ENCODE data around the gene RAB40C. TPM values are rescaled to one million over a fixed set of nuclear protein-coding genes. Genes with fewer than 3 reads are reported as not detected.

Gene RAB40C
- total and polyA plus RNA-seq, 2 donors = 20.1 to 43.3 TPM

DNA sequence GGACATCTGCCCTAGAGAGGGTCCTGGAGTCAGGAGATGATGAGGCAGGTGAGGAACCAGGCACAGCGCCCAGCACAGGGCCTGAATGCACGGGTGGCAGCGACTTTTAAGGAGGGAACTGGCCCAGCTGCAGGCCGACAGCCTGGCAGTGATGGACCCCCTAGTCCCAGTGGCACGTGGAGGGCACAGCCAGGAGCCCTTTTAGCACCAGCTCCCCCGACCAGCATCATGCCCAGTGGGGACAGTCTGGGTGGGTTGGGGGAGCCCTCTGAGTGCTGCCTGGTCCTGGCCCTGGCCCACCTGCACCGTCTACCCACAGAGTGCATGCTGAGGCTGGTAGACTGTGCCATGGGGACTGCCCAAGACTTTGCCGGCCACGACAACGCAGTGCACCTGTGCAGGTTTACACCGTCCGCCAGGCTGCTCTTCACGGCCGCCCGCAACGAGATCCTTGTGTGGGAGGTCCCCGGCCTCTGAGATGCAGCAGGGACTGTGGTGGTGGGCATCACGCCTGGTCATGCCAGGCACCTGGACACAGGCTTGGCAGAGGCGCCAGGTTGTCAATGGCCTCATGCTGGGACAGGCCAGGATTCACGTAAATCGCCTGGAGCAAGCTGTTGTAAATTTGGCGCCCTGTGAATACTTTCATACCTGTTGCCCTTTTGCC lies 77.4 kb downstream of the RAB40C start:
- Histone ChIP-seq H3K27ac (ENCODE audit: low read depth in 1 of 2, low read length in 1 of 2) (peak overlapping the region; percentile 36 to 68), H3K9me3 (ENCODE audit: control insufficient read depth in 2 of 2, insufficient read depth in 1 of 2, low read length in 1 of 2) (no peaks in the 10 kb centered on the region), H3K4me1 (ENCODE audit: control insufficient read depth in 2 of 2, insufficient read depth in 2 of 2, low read length in 2 of 2) (peaks cover 8 to 12% of the 10 kb centered on the region in 2 donors), H3K36me3 (ENCODE audit: control insufficient read depth in 2 of 2, insufficient read depth in 2 of 2, low read length in 1 of 2) (peaks cover 37% of the 10 kb centered on the region in 2 donors), H3K4me3 (ENCODE audit: low read length in 2 of 2) (peak overlapping the region; percentile 72 to 91), H3K27me3 (ENCODE audit: control insufficient read depth in 2 of 2, insufficient read depth in 1 of 2, low read length in 1 of 2) (no peaks in the 10 kb centered on the region)
- no peak for DNase-seq (ENCODE audit: low read depth in 6 of 9, low spot score in 9 of 9)
- 92% methylated on average over 22 of the region's 22 CpGs for WGBS

DNA sequence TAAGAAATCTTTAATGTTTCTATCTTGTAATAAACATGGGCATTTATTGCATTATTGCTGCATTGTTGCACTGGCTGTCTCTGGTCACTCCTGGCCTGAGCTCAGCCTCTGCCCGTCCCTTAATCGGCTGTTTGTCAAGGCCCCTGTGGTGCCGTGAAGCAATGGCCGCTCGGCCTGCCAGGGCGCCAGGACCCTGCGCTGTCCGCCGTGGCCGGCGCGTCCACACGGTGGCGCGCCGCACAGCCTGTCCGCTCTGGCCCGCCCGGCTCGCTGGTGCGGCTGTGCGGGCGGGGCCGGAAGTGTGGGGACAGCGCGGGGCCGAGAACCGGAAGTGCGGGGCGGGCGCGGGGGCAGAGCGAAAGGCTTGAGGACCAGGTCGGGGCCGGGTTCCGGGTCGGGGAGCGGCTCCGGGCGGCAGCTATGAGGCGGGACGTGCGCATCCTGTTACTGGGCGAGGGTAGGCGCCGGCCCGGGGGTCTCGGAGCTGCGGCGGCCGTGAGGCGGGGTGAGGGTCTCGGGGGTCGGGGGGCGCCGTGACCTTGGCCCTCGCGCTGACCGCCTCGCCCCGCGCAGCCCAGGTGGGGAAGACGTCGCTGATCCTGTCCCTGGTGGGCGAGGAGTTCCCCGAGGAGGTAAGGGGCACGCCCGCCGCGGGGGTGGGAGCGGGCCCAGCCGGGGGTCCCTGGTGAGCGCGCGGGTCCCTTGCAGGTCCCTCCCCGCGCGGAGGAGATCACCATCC lies 78.1 kb downstream of the RAB40C start, which contains the start of gene RHOT2:
TSS of gene RHOT2 (plus strand) at position 353 of the 739 bp plus-strand sequence. CDS start at position 421, 68 bp downstream.
- peak in 7 of 9 donors; percentile 67 to 91 (median 81) for DNase-seq (ENCODE audit: low read depth in 6 of 9, low spot score in 9 of 9)
- Histone ChIP-seq H3K4me3 (ENCODE audit: low read length in 2 of 2) (peak within 1 kb of the TSS; percentile 72 to 91), H3K27me3 (ENCODE audit: control insufficient read depth in 2 of 2, insufficient read depth in 1 of 2, low read length in 1 of 2) (no peaks in the 10 kb centered on the region), H3K36me3 (ENCODE audit: control insufficient read depth in 2 of 2, insufficient read depth in 2 of 2, low read length in 1 of 2) (peaks cover 39% of the 10 kb centered on the region in 2 donors), H3K4me1 (ENCODE audit: control insufficient read depth in 2 of 2, insufficient read depth in 2 of 2, low read length in 2 of 2) (peaks cover 8 to 12% of the 10 kb centered on the region in 2 donors), H3K9me3 (ENCODE audit: control insufficient read depth in 2 of 2, insufficient read depth in 1 of 2, low read length in 1 of 2) (no peaks in the 10 kb centered on the region), H3K27ac (ENCODE audit: low read depth in 1 of 2, low read length in 1 of 2) (peak within 1 kb of the TSS; percentile 36 to 89)
- WGBS = under 1% methylated on average over 78 of the region's 78 CpGs

DNA sequence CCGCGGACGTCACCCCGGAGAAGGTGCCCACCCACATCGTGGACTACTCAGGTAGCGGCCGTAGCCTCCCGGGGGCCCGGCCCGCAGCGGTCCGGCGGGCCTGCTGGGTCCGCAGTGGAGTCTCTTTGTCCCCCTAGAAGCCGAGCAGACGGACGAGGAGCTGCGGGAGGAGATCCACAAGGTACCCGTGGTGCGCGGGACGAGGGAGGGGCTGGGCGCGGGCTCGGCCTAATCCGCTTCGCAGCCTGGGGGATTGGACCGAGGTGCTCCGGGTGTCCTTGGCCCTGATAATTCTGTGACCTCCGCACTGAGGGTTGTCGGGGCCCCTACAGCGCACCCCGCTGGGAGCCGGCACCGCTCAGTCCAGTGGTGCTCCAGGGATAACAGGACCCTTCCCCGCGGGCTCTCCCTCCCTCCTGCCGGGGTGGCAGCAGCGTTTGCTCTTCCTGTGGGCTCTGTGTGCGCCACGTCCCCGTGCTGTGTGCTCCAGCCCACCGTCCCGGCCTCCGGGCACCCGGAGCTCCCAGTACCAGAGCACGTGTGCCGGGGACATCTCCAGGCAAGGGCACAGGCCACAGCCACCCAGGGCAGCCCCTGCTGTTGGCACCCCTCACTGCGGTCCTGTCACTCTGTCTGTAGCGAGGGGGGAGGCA lies 78.8 kb downstream of the RAB40C start:
- Histone ChIP-seq H3K9me3 (ENCODE audit: control insufficient read depth in 2 of 2, insufficient read depth in 1 of 2, low read length in 1 of 2) (no peaks in the 10 kb centered on the region), H3K4me3 (ENCODE audit: low read length in 2 of 2) (peak overlapping the region; percentile 72 to 91), H3K4me1 (ENCODE audit: control insufficient read depth in 2 of 2, insufficient read depth in 2 of 2, low read length in 2 of 2) (peaks cover 8 to 12% of the 10 kb centered on the region in 2 donors), H3K27me3 (ENCODE audit: control insufficient read depth in 2 of 2, insufficient read depth in 1 of 2, low read length in 1 of 2) (no peaks in the 10 kb centered on the region), H3K27ac (ENCODE audit: low read depth in 1 of 2, low read length in 1 of 2) (peak overlapping the region in 1 of 2 donors; percentile 89), H3K36me3 (ENCODE audit: control insufficient read depth in 2 of 2, insufficient read depth in 2 of 2, low read length in 1 of 2) (peaks cover 45 to 46% of the 10 kb centered on the region in 2 donors)
- WGBS = 12% methylated on average over 50 of the region's 50 CpGs
- no peak for DNase-seq (ENCODE audit: low read depth in 6 of 9, low spot score in 9 of 9)

DNA sequence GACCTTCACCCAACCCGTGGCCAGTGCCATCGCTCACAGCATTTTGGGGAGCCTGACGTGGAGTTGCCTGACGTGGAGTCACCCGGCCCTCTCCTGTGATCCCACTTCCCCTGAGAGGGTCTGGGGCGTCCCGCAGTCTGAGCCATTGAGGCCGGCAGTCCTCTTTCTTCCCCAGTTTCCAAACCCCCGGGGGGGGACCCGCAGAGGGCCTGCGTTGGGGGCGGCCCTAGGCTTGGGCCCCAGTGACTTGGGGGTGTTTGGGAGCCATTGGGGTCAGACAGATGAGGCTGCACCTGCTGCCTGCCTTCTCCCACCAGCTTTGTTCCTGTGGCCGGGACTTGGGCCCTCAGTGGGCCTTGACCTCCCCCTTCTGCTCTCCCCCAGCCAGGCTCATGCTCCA lies 79.8 kb downstream of the RAB40C start:
- Histone ChIP-seq H3K27ac (ENCODE audit: low read depth in 1 of 2, low read length in 1 of 2) (no peak overlapping the region), H3K4me3 (ENCODE audit: low read length in 2 of 2) (no peak overlapping the region), H3K4me1 (ENCODE audit: control insufficient read depth in 2 of 2, insufficient read depth in 2 of 2, low read length in 2 of 2) (peaks cover 8 to 12% of the 10 kb centered on the region in 2 donors), H3K9me3 (ENCODE audit: control insufficient read depth in 2 of 2, insufficient read depth in 1 of 2, low read length in 1 of 2) (no peaks in the 10 kb centered on the region), H3K27me3 (ENCODE audit: control insufficient read depth in 2 of 2, insufficient read depth in 1 of 2, low read length in 1 of 2) (peaks cover 3 to 8% of the 10 kb centered on the region in 2 donors), H3K36me3 (ENCODE audit: control insufficient read depth in 2 of 2, insufficient read depth in 2 of 2, low read length in 1 of 2) (peaks cover 51 to 53% of the 10 kb centered on the region in 2 donors)
- WGBS = 97% methylated on average over 13 of the region's 13 CpGs
- no peak for DNase-seq (ENCODE audit: low read depth in 6 of 9, low spot score in 9 of 9)

DNA sequence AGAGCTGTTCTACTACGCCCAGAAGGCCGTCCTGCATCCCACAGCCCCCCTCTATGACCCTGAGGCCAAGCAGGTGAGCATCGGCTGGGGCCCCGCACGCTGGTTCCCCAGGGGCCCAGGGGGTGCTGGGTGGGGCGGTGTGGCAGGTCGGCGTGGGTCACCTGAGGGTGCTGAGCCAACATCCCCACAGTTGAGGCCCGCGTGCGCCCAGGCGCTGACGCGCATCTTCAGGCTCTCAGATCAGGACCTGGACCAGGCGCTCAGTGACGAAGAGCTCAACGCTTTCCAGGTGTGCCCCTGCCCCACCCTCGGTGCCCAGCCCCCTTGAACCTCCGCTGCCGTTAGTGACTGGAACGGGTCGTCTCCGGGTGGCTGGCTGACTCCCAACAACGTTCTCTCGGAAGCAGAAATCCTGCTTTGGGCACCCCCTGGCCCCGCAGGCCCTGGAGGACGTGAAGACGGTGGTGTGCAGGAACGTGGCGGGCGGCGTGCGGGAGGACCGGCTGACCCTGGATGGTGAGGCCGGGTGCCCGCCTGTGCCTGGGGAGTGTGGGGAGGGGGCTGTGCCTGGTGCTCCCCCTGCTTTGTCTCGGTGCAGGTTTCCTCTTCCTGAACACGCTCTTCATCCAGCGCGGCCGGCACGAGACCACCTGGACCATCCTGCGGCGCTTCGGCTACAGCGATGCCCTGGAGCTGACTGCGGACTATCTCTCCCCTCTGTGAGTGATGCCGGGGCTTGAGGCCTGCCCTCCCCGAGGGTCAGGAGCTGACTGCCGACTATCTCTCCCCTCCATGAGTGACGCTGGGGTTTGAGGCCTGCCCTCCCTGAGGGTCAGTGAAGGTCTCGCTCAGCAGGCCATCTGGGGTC lies 80.9 kb downstream of the RAB40C start:
- peaks cover 51 to 53% of the 10 kb centered on the region in 2 donors for H3K36me3 ChIP-seq (ENCODE audit: control insufficient read depth in 2 of 2, insufficient read depth in 2 of 2, low read length in 1 of 2)
- peaks cover 13 to 17% of the 10 kb centered on the region in 2 donors for H3K27me3 ChIP-seq (ENCODE audit: control insufficient read depth in 2 of 2, insufficient read depth in 1 of 2, low read length in 1 of 2)
- H3K9me3 ChIP-seq (ENCODE audit: control insufficient read depth in 2 of 2, insufficient read depth in 1 of 2, low read length in 1 of 2) = no peaks in the 10 kb centered on the region
- H3K27ac ChIP-seq (ENCODE audit: low read depth in 1 of 2, low read length in 1 of 2) = no peak overlapping the region
- H3K4me1 ChIP-seq (ENCODE audit: control insufficient read depth in 2 of 2, insufficient read depth in 2 of 2, low read length in 2 of 2) = peaks cover 10 to 17% of the 10 kb centered on the region in 2 donors
- WGBS = 95% methylated on average over 52 of the region's 52 CpGs
- no peak for DNase-seq (ENCODE audit: low read depth in 6 of 9, low spot score in 9 of 9)
- H3K4me3 ChIP-seq (ENCODE audit: low read length in 2 of 2) = no peak overlapping the region

DNA sequence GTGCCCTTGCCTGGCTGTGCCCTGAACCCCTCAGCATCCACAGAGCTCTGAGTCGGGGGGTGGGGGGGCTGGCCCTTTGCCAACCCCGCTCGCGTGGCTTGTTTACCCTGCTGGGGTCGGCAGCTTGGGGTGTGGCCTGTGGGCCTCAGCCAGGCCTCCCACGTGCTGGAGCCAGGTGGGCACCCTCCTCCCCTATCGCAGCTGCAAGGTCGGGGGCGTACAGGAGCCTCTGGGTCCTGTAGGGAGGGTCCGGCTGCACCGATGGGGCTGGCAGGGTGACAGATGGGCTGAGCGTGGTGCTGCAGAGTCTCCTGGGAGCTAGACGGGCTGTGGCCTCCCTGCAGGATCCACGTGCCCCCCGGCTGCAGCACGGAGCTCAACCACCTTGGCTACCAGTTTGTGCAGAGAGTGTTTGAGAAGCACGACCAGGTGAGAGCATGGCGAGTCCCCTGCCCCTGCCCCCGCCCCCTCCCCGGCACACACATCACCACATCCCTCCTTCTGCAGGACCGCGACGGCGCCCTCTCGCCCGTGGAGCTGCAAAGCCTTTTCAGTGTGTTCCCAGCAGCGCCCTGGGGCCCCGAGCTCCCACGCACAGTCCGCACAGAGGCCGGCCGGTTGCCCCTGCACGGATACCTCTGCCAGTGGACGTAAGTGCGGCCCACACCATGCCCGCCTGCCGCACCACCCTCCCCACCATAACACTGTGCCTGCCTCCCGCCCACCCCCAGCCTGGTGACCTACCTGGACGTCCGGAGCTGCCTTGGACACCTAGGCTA lies 81.7 kb downstream of the RAB40C start:
- Histone ChIP-seq H3K9me3 (ENCODE audit: control insufficient read depth in 2 of 2, insufficient read depth in 1 of 2, low read length in 1 of 2) (no peaks in the 10 kb centered on the region), H3K36me3 (ENCODE audit: control insufficient read depth in 2 of 2, insufficient read depth in 2 of 2, low read length in 1 of 2) (peaks cover 48 to 53% of the 10 kb centered on the region in 2 donors), H3K27ac (ENCODE audit: low read depth in 1 of 2, low read length in 1 of 2) (no peak overlapping the region), H3K4me3 (ENCODE audit: low read length in 2 of 2) (no peak overlapping the region), H3K27me3 (ENCODE audit: control insufficient read depth in 2 of 2, insufficient read depth in 1 of 2, low read length in 1 of 2) (peaks cover 21 to 26% of the 10 kb centered on the region in 2 donors), H3K4me1 (ENCODE audit: control insufficient read depth in 2 of 2, insufficient read depth in 2 of 2, low read length in 2 of 2) (peaks cover 11 to 17% of the 10 kb centered on the region in 2 donors)
- no peak for DNase-seq (ENCODE audit: low read depth in 6 of 9, low spot score in 9 of 9)
- 97% methylated on average over 40 of the region's 40 CpGs for WGBS

DNA sequence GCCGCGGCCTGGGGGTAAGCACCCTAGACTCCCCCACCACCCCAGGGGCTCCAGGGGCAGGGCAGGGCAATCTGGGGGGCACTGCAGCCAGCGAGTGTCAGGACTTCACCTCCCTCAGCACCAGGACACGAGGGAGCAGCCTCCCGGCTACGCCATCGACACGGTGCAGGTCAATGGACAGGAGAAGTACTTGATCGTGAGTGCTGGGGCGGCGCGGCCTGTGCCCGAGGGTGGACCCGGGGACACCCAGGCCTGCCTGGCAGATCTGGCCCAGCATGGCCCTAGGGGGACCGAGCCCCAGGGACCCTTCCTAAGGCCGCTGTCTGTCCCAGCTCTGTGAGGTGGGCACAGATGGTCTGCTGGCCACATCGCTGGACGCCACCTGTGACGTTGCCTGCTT lies 82.5 kb downstream of the RAB40C start:
- Histone ChIP-seq H3K4me3 (ENCODE audit: low read length in 2 of 2) (no peak overlapping the region), H3K27ac (ENCODE audit: low read depth in 1 of 2, low read length in 1 of 2) (no peak overlapping the region), H3K4me1 (ENCODE audit: control insufficient read depth in 2 of 2, insufficient read depth in 2 of 2, low read length in 2 of 2) (peaks cover 10 to 22% of the 10 kb centered on the region in 2 donors), H3K36me3 (ENCODE audit: control insufficient read depth in 2 of 2, insufficient read depth in 2 of 2, low read length in 1 of 2) (peaks cover 48 to 53% of the 10 kb centered on the region in 2 donors), H3K27me3 (ENCODE audit: control insufficient read depth in 2 of 2, insufficient read depth in 1 of 2, low read length in 1 of 2) (peaks cover 30 to 34% of the 10 kb centered on the region in 2 donors), H3K9me3 (ENCODE audit: control insufficient read depth in 2 of 2, insufficient read depth in 1 of 2, low read length in 1 of 2) (no peaks in the 10 kb centered on the region)
- 94% methylated on average over 19 of the region's 19 CpGs for WGBS
- DNase-seq (ENCODE audit: low read depth in 6 of 9, low spot score in 9 of 9) = no peak

DNA sequence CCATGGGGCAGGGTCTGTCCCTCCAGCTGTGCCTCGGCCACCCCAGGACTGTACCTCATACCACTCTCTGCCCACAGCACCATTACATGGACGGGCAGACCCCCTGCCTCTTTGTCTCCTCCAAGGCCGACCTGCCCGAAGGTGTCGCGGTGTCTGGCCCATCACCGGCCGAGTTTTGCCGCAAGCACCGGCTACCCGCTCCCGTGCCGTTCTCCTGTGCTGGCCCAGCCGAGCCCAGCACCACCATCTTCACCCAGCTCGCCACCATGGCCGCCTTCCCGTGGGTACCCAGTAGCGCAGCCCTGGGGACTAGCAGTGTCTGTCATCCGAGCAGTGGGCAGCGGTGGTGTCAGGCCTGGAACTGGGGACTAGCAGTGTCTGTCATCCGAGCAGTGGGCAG lies 83.0 kb downstream of the RAB40C start:
- H3K27me3 ChIP-seq (ENCODE audit: control insufficient read depth in 2 of 2, insufficient read depth in 1 of 2, low read length in 1 of 2) = peaks cover 30 to 39% of the 10 kb centered on the region in 2 donors
- peaks cover 7 to 20% of the 10 kb centered on the region in 2 donors for H3K4me1 ChIP-seq (ENCODE audit: control insufficient read depth in 2 of 2, insufficient read depth in 2 of 2, low read length in 2 of 2)
- peaks cover 48 to 53% of the 10 kb centered on the region in 2 donors for H3K36me3 ChIP-seq (ENCODE audit: control insufficient read depth in 2 of 2, insufficient read depth in 2 of 2, low read length in 1 of 2)
- WGBS = 96% methylated on average over 21 of the region's 21 CpGs
- no peak for DNase-seq (ENCODE audit: low read depth in 6 of 9, low spot score in 9 of 9)
- H3K9me3 ChIP-seq (ENCODE audit: control insufficient read depth in 2 of 2, insufficient read depth in 1 of 2, low read length in 1 of 2) = no peaks in the 10 kb centered on the region
- no peak overlapping the region for H3K4me3 ChIP-seq (ENCODE audit: low read length in 2 of 2)
- H3K27ac ChIP-seq (ENCODE audit: low read depth in 1 of 2, low read length in 1 of 2) = no peak overlapping the region
